G401.6 (cell line): ENCODE measurements around the gene SLC25A10.
"Not testable (repeated sequence)": the region's sequence is repeated elsewhere in the genome, so short reads cannot be mapped to it uniquely, and the experiment has no call there.

Experiments
- FAIRE-seq: peaks from 2 replicates; lab custom pipeline; 2012; peaks lifted over from hg19 to GRCh38; lab: Jason Lieb, UNC

SLC25A10 gene

DNA sequence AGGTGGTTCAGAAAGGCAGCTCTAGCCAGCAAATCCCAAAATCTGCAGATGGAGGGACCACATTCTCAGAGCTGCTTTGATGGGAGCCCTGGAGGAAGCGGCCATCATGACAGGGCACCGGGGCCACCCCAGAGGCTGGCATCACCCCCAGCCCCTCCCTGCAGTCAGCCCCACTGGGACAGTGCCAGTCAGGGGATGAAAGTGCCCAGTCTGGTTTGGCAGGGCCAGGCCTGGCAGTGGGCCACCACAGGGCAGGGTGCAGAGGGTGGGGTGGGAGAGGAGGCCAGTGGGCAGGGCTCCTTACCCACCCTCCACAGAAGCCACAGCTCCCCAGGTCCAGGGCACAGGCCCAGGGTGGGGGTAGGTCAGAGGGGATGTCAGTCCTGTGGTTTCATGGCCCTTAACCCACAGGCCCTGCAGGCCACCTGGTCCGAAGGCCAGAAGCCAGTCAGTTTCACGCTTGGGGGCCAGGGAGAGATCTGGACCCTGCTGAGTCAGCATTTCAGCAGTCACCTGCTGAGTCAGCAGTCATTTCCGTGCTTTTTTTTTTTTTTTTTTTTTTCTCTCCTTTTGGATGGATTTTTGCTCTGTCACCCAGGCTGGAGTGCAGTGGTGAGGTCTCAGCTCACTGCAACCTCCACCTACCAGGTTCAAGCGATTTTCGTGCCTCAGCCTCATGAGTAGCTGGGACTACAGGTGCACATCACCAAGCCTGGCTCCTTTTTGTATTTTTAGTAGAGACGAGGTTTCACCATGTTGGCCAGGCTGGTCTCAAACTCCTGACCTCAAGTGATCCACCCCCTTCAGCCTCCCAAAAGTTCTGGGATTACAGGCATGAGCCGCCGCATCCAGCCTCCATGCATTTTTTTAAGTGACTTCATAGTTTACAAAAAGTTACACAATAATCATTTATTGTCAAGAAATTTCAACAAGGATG, 10.4 kb downstream of the SLC25A10 start:
- FAIRE-seq, result no peak

DNA sequence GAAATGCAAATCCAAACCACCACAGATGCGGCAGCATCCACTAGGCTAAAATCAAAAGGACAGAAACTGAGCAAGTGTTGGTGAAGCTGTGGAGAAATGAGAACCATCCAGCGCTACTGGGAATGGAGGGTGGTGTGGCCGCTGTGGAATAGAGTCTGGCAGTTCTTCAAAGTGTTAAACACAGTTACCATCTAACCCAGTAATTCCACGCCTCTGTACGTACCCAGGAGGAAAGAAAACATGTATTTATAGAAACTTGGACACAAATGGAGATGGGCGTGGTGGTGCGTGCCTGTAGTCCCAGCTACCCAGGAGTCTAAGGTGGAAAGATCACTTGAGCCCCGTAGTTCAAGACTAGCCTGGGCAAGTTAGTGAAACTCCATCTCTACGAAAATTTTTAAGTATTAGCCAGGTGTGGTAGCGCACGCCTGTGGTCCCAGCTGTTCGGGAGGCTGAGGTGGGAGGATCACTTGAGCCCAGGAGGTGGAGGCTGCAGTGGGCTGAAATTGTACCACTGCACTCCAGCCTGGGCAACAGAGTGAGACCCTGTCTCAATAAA, 11.6 kb downstream of the SLC25A10 start:
- no peak for FAIRE-seq

DNA sequence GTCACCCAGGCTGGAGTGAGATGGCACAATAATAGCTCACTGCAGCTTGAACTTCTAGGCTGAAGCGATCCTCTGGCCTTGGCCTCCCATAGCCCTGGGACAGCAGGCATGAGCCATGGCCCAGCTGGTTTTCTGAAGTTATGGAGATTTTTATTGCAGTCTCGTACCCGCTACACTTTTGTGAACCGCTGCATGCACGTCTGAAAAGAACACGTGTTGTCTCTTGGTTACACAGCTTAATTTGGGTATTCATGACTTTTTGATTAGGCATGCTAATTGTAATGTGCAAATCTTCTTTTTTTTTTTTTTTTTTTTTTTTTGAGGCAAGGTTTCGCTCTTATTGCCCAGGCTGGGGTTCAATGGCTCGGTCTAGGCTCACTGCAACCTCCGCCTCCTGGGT, 13.4 kb downstream of the SLC25A10 start:
- FAIRE-seq, result no peak

DNA sequence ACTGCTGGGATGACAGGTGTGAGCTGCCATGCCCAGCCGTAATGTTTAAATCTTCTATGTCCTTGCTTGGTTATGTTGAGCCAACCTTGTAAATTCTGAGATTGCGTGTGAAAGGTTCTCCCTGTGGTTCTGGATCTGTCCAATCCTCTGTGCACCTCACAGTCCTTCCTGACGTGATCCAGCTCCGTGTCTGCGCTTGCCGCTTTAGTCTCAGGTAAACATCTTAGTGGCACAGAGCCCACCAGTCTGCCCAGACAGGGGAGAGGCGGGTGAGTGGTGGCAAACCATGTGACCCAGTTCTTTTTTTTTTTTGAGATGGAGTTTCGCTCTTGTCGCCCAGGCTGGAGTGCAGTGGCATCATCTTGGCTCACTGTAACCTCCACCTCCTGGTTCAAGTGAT, 13.9 kb downstream of the SLC25A10 start:
- no peak for FAIRE-seq

DNA sequence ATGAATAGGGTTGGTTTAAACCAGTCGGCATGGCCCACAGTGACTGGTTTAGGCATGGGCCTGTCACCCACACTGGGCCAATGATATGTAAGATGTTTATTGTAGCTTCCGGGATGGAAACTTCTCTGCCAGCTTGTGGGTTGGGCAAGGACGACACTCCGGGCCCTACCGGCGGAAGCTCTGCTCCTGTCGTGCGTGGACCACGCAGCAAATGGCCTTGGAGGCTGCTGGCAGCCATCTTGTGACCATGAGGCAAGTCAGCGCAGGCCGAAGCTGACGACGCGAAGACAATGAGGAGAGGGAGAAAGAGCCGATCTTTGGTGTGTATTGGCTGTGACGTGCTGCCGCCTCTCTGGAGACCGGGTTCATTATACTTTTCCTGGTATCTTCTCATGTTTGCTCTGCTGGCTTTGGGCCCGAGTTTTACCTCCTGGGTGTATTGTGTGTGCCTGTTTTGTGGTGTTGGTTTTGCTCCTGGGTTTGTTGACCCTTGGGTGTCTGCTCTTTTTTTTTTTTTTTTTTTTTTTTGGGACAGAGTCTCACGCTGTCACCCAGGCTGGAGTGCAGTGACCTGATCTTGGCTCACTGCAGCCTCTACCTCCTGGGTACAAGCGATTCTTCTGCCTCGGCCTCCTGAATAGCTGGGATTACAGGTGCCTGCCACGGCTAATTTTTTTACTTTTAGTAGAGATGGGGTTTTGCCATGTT, 15.4 kb downstream of the SLC25A10 start:
- no peak for FAIRE-seq

DNA sequence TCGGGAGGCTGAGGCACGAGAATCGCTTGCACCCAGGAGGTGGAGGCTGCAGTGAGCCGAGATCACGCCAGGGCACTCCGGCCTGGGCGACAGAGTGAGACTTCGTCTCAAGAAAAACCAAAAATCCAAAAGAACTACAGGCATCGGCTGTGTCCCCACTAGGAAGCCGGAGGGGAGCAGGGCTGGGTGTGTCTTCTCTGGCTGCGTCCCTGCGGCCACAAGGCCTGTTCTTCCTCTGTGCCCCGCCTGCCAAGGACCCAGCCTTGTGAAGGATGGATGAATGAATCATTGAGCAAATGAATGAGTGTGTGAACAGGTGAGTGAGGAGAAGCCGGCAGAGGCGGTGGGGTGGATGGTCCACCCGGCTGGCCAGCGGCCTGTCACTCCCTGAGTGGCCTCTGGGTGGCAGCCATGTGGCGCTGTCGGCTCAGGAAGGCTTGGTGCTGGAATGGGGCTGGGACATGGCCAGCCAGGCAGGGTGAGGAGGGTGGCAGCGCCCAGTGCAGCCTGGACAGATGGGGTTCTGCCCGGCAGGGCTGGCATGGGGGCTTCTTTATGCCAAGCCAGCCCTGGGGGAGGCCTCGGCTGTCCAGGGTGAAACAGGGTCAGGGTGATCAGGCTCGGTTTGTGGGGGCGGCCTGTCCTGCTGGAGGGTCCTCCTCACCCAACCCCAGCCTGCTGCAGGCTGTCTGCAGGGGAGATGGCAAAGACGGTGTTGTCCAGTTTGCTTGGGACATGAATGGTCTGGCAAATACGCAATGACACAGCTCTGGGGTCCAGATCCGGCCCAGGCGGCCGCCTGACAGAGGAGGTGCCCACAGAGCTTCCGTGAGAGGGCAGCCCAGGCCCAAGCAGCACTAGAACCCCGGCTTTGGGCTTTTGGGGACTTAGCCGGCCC, 21.7 kb downstream of the SLC25A10 start:
- FAIRE-seq, result peak; percentile 48

DNA sequence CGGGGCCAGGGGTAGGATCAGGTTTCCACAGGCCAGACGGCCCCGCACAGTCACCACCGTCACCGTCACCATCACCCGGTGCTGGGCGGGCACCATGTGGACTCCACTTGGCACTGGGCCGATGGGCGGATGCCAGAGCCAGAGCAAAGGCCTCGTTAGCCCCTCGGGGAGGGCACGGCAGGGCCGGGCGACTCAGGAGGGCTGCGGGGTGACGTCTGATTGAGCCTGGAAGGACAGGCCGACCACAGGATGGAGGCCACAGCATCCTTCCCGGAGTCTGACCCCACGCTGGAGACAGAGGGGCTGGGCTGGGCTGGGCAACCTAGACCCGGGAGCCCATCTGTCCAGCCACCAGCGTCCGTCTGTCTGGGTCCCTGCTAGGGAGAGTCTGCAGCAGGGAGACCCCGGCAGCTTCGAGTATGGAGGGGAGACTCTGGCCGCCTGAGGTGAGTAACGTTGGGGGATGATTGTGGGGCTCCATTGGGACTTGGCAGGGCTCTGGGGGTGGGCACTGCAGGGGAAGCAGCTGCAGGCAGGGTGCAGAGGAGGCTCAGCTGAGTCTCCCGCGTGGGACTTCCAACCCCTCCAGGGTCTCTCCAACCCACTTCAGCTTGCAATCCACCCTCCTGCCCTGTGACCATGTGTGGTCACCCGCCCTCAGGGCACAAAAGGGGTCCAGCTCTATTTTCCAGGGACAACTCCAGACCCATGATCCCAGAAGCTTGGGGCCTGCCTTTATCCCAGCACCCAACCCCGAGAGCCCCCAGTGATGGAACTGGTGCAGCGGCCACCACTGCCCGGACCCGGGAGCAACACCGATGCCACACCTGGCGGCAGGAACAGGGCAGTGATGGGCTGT, 22.6 kb downstream of the SLC25A10 start:
- FAIRE-seq, result no peak

DNA sequence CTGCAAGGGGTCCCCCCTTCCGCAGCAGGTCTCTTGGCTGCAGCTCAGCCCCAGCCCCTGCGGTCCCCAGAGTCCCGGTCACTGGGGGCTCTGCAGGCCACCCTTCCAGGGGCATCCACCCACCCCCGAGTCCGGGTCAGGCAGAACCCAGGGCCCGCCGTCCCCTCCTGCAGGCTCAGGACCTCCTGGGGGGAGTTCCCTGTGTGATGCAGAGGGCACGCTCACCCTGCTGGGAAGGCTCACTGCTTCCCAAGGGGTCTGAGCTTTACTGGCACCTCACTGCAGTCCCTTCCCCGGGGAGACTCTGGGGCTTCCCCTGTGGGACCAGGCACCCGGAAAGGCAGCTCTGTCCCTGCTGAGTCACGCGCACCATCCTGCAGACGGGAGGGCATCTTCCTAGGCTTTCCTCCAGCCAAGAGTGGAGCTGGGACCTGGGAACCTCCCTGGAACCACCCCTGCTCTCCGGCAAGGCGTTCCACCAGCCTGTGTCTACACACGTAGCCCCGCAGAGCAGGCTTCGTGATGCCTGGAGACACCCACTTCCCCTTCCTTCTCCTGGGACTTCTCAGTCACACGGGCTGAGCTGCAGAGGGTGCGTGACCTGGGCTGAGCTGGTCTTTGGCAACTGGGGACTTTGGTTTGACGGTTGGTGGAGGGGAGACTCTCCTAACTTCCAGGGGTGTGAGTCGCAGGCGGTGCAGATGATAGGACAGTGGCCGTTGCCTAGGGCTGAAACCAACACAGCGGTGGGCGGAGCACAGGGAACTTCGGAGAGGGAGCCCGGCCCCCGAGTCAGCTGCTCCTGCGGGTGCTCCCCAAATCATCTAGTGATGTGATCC, 23.4 kb downstream of the SLC25A10 start:
- FAIRE-seq, result no peak

DNA sequence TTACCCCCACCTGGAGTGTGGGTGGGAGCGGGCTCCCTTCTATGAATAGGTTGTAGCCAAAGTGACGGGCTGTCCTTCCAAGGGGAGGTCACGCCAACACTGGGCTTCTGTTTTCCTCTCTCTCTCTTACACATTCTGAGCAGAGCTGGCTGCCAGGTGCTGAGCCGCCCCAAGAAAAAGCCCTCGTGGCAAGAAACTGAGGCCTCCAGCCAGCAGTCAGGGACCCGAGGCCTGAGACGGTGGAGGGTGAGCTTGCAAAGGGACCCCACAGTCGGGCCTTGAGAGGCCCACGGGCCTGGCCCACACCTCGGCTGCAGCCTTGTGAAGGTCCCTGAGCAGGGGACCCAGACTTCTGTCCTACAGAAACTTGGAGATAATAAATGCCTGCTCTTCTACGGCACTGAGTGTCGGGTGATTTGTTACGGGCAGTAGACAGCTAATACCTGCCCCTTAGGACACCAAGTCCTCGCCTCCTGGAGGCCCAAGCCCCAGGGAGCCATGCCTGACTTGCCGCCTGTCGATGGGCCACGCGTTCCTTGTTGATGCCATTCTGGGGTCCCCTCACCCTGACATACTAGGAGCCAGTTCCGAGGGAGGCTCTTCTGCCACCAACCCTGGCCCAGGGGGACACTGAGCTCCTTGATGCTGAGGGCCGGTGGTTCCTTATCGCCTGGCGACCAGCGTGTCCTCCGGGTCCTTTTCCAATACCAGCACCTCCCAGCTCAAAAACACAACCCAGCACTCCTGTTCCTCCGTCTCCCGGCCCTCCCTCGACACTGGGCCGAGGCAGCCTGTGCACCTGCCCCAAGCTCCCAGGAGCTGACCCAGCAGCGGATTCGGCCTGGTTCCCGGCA, 26.1 kb downstream of the SLC25A10 start:
- no peak for FAIRE-seq

DNA sequence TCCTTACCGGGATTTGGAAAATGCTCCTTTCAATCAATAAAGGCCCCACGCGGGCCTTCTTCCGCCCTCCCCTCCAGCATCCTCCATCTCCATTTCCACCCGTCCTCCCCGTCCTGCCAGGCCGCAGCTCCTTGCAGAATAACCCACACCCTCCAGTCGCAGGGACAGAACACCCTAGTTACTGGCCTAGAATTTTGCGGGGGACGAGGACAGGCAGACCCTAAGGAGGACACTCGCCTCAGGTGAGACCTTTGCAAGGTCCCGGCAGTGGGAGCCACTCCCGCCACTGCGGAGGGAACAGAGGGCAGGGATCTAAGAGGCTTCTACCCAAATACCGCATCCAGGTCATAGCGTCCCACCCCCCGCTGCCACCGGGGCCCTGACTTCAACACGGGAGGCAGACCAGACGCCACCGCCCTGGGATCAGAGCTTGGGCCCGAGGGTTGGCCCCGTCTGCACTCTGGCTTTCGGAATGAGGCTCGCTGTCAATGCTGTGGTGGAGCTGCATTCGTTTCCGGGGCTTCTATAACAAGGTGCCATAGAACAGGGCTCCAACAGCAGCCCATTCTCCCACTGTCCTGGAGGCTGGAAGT, 26.8 kb downstream of the SLC25A10 start:
- no peak for FAIRE-seq

DNA sequence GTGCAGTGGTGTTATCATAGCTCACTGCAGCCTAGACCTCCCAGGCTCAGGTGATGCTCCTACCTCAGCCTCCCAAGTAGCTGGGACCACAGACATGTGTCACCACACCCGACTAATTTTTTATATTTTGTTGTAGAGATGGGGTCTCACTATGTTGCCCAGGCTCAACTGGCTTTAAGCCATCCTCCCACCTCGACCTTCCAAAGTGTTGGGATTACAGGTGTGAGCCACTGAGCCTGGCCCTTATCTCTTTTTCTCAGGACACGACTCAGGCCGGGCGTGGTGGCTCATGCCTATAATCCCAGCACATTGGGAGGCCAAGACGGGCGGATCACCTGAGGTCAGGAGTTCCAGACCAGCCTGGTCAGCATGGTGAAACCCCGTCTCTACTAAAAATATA, 27.5 kb downstream of the SLC25A10 start:
- FAIRE-seq, result not testable (repeated sequence)

DNA sequence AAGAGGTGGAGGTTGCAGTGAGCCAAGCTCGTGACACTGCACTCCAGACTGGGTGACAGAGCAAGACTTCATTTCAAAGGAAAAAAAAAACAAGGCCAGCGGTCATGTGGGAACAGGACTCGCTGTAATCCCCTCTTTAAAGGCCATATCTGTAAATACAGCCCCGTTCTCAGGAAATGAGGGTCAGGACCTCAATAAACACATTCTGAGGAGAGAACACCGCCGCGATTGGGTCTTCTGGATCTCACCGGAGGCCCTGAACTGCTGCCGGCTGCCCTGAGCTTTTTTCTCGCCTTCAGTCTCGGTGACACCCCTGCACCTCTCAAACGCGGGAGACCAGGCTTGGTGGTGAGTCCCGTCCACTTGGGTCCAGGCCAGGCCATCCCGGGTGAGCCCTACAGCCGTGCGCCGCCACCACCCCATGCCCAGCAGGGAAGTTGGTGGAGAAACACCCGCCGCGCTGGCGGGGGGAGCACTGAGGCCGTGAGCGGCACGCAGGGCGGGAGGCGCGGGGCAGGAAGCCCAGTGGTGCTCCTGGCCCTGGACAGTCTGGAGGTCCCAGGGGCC, 28.4 kb downstream of the SLC25A10 start:
- no peak for FAIRE-seq

DNA sequence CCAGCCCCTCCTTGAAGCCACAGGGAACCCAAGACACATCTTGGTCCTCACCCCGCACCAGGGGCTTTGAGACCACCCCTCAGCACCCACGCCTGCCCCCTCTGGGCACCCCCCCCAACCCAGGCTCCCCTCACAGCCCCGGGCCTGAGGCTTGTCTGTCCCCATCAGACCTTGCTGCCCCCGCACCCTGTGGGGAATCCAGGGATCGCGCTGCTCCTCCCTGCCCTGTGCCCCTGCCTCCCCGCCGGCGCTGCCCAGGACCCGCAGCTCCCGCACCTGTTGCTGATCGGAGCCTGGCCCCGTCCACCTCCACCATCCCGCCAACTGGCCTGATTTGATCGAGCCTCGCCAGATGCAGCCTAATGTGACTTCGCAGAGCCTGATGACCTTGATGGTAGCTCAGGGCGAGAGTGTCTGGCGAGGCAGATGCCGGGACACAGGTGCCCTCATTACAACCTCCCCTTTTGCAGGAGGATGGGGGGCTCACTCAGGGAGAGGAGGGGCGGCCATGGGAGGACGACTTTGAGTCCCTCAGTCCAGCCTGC, 29.0 kb downstream of the SLC25A10 start:
- FAIRE-seq, result no peak

DNA sequence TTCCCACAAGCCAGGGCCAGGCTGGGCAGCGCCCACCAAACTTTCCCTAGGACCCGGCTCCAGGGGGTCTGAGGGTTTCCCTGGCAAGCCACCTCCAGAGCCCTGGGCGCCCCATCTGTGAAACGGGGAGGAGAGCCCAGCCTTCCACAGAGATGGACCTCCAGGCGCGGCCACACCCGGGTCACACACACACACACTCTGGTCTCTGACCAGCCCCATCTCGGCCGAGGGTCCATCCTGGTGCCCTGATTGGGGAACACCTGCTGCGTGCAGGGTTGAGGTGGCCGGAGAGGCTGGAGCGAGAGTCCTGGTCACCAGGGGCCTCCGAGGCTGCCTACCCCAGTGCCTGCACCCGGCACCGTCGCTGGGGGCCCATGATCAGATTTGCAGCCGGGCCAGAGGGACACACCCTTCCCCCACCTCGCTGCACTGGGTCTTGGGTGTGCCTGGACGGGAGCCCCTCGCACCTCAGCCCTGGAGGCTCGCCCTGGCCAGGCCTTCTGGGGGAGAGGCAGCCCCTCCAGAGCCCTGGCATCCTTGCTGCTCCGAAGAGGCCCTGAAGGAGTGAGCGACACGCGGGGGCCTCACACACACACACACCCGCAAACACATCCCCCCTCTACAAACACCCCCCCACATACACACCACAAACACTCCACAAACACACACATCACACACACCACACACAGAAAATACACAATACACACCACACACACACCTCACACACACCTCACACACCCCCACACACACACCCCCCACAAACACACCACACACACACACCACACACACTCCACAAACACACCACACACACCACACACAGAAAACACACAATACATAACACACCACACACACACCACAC, 29.7 kb downstream of the SLC25A10 start:
- no peak for FAIRE-seq
